SH-SY5Y (cell line): ENCODE results near the gene RASGEF1C.

Experiments used
- GATA2 ChIP-seq: IDR thresholded peaks from 2 replicates; pipeline ENCODE4 v1.6.1; 2011; ENCODE audit warnings: mild to moderate bottlenecking, low read depth, low read length
- GATA3 ChIP-seq: IDR thresholded peaks from 2 replicates; pipeline ENCODE4 v1.6.1; 2011; ENCODE audit warnings: low read depth, mild to moderate bottlenecking, low read length, moderate library complexity

GRCh38 chr5:180173875-180174586 is 35.0 kb downstream of the RASGEF1C start:
- TF ChIP-seq GATA2 (no peak), GATA3 (no peak)
